Activated CD8-positive, alpha-beta memory T cell treated with anti-CD3 and anti-CD28 coated beads, Interleukin-2, amount 50 U/mL, for 4 hours (primary cell): Measurements from ENCODE around the gene PDSS2.

ENCODE experiments used
- DNase-seq: peaks from one replicate; pipeline ENCODE4 v3.0.0-alpha.2; 2020

Gene PDSS2

DNA sequence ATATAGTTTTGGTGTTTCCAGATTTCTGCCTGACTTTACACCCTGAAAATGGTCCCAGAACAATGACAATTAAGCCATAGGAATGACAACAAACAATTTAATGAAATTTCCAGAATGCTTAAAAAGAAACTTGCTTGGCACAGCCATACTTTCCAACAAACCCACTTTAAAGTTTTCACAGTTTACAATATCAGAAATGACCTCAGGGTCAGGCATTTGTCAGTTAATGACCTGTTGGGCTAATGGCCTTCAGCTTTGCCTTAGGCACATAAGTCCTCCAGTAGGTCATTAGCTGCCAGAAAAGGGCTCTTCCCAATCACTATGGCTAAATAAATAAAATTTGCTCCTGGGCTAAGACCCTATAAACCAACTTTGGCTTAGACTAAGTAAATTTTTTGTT is 199.4 kb downstream of the PDSS2 start:
- no peak for DNase-seq

GRCh38 chr6:107248147-107248546 is 211.2 kb downstream of the PDSS2 start:
- no peak for DNase-seq

GRCh38 chr6:107246972-107247615 is 212.3 kb downstream of the PDSS2 start:
- no peak for DNase-seq

- DNase-seq = no peak
Observed at GRCh38 chr6:107246249-107246971, 213.0 kb downstream of the PDSS2 start.

DNA sequence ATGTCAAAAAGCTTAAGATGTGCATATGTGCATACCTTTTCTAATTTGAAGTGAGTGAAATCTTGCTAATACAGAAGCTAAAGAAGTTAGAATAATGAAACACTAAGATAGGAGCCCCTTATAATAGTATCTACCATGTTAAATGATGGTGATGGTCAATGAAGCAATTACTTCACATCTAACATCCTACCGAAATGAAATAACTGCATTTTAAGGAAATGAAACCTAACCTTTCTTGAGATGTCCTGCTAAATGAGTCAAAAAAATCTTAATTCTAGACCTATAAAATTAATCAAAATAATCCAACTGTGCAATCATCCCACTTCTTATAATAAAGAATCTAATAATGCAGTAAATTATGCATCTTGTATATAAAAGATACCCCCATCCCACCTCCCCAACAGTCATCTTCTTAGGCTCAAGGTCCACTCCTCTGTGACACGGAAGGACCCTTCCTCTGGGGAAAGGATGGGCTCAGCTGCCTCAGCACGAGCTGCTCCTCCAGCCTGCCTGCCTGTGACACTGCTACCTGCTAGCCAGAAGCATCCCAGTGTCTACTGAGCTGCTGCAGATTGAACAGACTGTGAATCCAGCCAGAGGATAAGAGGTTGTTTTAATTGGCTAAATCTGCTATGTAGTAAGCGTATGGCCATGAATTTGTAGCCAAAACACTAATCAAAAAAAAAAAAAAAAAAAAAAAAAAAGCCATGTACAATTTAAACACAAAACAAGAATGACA is 214.5 kb downstream of the PDSS2 start:
- no peak for DNase-seq

GRCh38 chr6:107244082-107244741 is 215.2 kb downstream of the PDSS2 start:
- DNase-seq = no peak

- DNase-seq = no peak
Observed at GRCh38 chr6:107243471-107243870, 215.9 kb downstream of the PDSS2 start.

- DNase-seq = no peak
Observed at GRCh38 chr6:107237992-107238660, 221.2 kb downstream of the PDSS2 start.

DNA sequence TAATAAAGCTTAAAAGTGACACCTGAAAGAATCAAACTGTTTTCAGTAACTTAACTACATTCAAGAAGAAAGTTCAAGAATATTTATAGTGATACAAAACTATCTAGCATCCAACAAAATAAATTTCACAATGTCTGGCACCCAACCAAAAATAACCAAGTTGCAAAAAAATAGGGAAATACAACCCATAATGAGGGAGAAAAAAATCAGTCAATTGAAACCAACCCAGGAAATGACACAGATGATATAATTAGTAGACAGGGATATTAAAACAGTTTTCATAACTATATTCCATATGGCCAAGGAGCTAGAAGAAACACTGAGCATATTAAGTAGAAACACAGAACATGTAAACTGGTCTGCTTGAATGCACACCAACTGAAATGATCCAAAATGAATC is 223.9 kb downstream of the PDSS2 start:
- no peak for DNase-seq

GRCh38 chr6:107235007-107235406 is 224.4 kb downstream of the PDSS2 start:
- DNase-seq = no peak

- DNase-seq = no peak
Observed at GRCh38 chr6:107231243-107231642, 228.1 kb downstream of the PDSS2 start.

GRCh38 chr6:107230448-107230847 is 228.9 kb downstream of the PDSS2 start:
- no peak for DNase-seq

GRCh38 chr6:107230024-107230423 is 229.3 kb downstream of the PDSS2 start:
- no peak for DNase-seq

- DNase-seq = no peak
Observed at GRCh38 chr6:107228754-107229153, 230.6 kb downstream of the PDSS2 start.

DNA sequence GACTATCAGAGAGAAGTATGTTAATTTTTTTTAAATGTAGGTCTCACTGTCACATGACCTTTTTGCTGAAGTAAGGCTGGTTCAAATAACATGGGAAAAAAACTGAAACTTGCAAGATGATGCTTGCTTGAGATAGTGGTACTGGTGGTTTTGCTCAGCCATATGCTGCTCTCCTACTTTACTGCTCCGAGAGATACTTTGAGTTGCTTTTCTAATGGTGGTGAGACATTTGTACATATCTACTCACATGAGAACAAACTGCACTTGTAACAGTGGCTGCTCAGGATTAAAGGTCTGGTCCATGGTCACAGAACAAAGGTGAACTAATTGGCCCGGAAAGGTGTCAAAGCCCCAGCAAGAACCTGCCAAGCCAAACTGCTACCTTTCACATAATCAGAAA is 237.8 kb downstream of the PDSS2 start:
- no peak for DNase-seq

- no peak for DNase-seq
Observed at GRCh38 chr6:107219851-107220250, 239.5 kb downstream of the PDSS2 start.

- DNase-seq = no peak
Observed at GRCh38 chr6:107218142-107218541, 241.2 kb downstream of the PDSS2 start.

GRCh38 chr6:107217248-107217647 is 242.1 kb downstream of the PDSS2 start:
- no peak for DNase-seq

DNA sequence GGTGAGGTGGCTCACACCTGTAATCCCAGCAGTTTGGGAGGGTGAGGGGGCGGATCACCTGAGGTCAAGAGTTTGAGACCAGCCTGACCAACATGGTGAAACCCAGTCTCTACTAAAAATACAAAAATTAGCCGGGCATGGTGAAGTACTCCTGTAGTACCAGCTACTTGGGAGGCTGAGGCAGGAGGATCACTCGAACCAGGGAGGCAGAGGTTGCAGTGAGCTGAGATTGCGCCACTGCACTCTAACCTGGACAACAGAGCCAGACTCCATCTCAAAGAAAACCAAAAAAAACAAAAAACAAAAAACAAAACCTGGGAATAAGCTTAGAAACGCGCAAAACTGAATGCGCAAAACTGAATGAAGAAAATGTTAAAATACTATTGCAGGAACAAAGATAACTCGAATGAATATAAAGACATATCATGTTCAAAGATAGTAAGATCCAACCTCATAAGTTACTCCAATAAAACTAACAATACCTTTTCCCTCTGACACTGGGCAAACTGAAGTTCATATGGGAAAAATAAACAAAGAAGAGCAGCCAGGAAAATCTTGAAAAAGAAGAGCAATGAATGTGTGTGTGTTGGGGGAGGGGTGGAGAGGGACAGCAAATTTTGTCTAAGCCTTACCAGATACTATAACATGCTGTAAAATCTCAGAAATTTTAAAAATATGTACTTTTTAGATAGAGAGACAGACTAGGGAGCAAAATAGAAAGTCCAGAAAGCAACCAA is 243.0 kb downstream of the PDSS2 start:
- no peak for DNase-seq

DNA sequence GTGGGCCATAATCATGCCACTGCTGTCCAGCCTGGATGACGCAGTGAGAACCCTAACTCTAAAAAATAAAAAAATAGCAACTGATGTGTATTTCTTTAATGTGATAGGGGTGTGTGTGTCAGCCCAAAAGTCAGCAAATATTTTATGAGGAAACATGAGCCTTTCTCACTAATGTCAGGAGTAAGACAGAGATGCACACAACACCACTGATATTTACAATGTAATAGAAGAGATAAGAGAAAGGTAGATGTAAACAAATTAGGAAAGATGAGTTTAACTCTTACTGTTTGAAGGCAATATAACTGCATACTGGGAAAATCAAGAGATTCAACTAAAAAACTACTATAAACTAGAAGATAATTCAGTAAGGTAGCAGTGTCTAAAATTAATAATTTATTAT is 244.0 kb downstream of the PDSS2 start:
- no peak for DNase-seq

- no peak for DNase-seq
Observed at GRCh38 chr6:107214655-107215054, 244.7 kb downstream of the PDSS2 start.
